ENCODE measurements around the gene GDF2.

Gene GDF2

GRCh38 chr10:47371629-47372485, 49.6 kb downstream of the GDF2 start:
- TF ChIP-seq CTCF (IDR thresholded peaks at IDR 0.05): no peak
- Histone ChIP-seq H3K79me2 (no peaks in the 10 kb centered on the region), H3K4me3 (ENCODE audit: low read depth, low read length) (no peak overlapping the region), H3K27me3 (ENCODE audit: control insufficient read depth, insufficient read depth, low read length) (peaks cover 5% of the 10 kb centered on the region), H3K9me3 (ENCODE audit: control insufficient read depth, low read length) (no peaks in the 10 kb centered on the region), H3K4me2 (ENCODE audit: low read length) (no peak overlapping the region), H3K36me3 (ENCODE audit: control insufficient read depth, insufficient read depth, low read length) (no peaks in the 10 kb centered on the region), H2AFZ (no peak overlapping the region), H3K4me1 (no peaks in the 10 kb centered on the region), H3K27ac (no peak overlapping the region), H3K9ac (no peak overlapping the region)

- Histone ChIP-seq H3K27ac (no peak overlapping the region), H3K4me1 (no peaks in the 10 kb centered on the region), H3K27me3 (ENCODE audit: control insufficient read depth, insufficient read depth, low read length) (peaks cover 5% of the 10 kb centered on the region), H3K9ac (no peak overlapping the region), H3K4me3 (ENCODE audit: low read depth, low read length) (no peak overlapping the region), H2AFZ (no peak overlapping the region), H3K9me3 (ENCODE audit: control insufficient read depth, low read length) (no peaks in the 10 kb centered on the region), H3K79me2 (no peaks in the 10 kb centered on the region), H3K36me3 (ENCODE audit: control insufficient read depth, insufficient read depth, low read length) (no peaks in the 10 kb centered on the region), H3K4me2 (ENCODE audit: low read length) (no peak overlapping the region)
- no peak for TF ChIP-seq CTCF (IDR thresholded peaks at IDR 0.05)
Observed at GRCh38 chr10:47372726-47373125, 50.5 kb downstream of the GDF2 start.

GRCh38 chr10:47374611-47375536, 52.6 kb downstream of the GDF2 start:
- TF ChIP-seq CTCF (IDR thresholded peaks at IDR 0.05): no peak
- no peak overlapping the region for H3K27ac ChIP-seq
- H3K9me3 ChIP-seq (ENCODE audit: control insufficient read depth, low read length): no peaks in the 10 kb centered on the region
- no peaks in the 10 kb centered on the region for H3K79me2 ChIP-seq
- no peak overlapping the region for H3K4me2 ChIP-seq (ENCODE audit: low read length)
- no peaks in the 10 kb centered on the region for H3K4me1 ChIP-seq
- H3K4me3 ChIP-seq (ENCODE audit: low read depth, low read length): no peak overlapping the region
- no peaks in the 10 kb centered on the region for H3K36me3 ChIP-seq (ENCODE audit: control insufficient read depth, insufficient read depth, low read length)
- no peak overlapping the region for H3K9ac ChIP-seq
- peaks cover 5% of the 10 kb centered on the region for H3K27me3 ChIP-seq (ENCODE audit: control insufficient read depth, insufficient read depth, low read length)
- H2AFZ ChIP-seq: no peak overlapping the region

- no peak overlapping the region for H3K4me3 ChIP-seq (ENCODE audit: low read depth, low read length)
- no peak overlapping the region for H3K9ac ChIP-seq
Observed at GRCh38 chr10:47376522-47377220, 54.4 kb downstream of the GDF2 start.

More at GRCh38 chr10:47376522-47377220, 54.4 kb downstream of the GDF2 start:
- no peaks in the 10 kb centered on the region for H3K9me3 ChIP-seq (ENCODE audit: control insufficient read depth, low read length)
- no peak overlapping the region for H3K27ac ChIP-seq
- no peaks in the 10 kb centered on the region for H3K4me1 ChIP-seq
- H3K4me2 ChIP-seq (ENCODE audit: low read length): no peak overlapping the region
- H3K79me2 ChIP-seq: no peaks in the 10 kb centered on the region
- no peak for TF ChIP-seq CTCF (IDR thresholded peaks at IDR 0.05)
- H3K27me3 ChIP-seq (ENCODE audit: control insufficient read depth, insufficient read depth, low read length): peaks cover 5% of the 10 kb centered on the region
- H3K36me3 ChIP-seq (ENCODE audit: control insufficient read depth, insufficient read depth, low read length): no peaks in the 10 kb centered on the region
- no peak overlapping the region for H2AFZ ChIP-seq
